Dendritic cell treated with granulocyte-macrophage colony-stimulating factor and Interleukin-4, amounts not matched to agents 40 ng/mL and 50 ng/mL, for 4 days (primary cell): ENCODE measurements around the gene TRAPPC12.

Source experiments
- H3K27ac Mint-ChIP-seq: one replicate; pipeline ENCODE4 v1.8.0; 2022; ENCODE audit warnings: mild to moderate bottlenecking, mixed read lengths
- H3K27me3 Mint-ChIP-seq: one replicate; pipeline ENCODE4 v1.8.0; 2022; ENCODE audit warnings: mild to moderate bottlenecking, mixed read lengths
- H3K36me3 Mint-ChIP-seq: one replicate; pipeline ENCODE4 v1.8.0; 2022; ENCODE audit warnings: low read depth, mixed read lengths
- H3K4me1 Mint-ChIP-seq: one replicate; pipeline ENCODE4 v1.8.0; 2022; ENCODE audit warnings: low read depth, mixed read lengths
- H3K4me3 Mint-ChIP-seq: one replicate; pipeline ENCODE4 v1.8.0; 2022; ENCODE audit warnings: mild to moderate bottlenecking, moderate library complexity, mixed read lengths
- H3K9me3 Mint-ChIP-seq: one replicate; pipeline ENCODE4 v1.8.0; 2022; ENCODE audit warnings: mixed read lengths
- intact Hi-C: fragments of 100-400 bp; cut with micrococcal nuclease; formaldehyde crosslinking; loops from one replicate; pipeline ENCODE4 v1.15.0; 2022

Gene TRAPPC12

GRCh38 chr2:3463186-3463835, 83.8 kb downstream of the TRAPPC12 start:
- intact Hi-C loops, result no loop called here
- Mint-ChIP-seq H3K9me3 (no peaks in the 10 kb centered on the region), H3K4me1 (peaks cover 5% of the 10 kb centered on the region), H3K27me3 (no peaks in the 10 kb centered on the region), H3K4me3 (no peak overlapping the region), H3K27ac (no peak overlapping the region), H3K36me3 (peaks cover 97% of the 10 kb centered on the region)

- H3K36me3 Mint-ChIP-seq, result peaks cover 97% of the 10 kb centered on the region
- H3K4me3 Mint-ChIP-seq, result no peak overlapping the region
- H3K9me3 Mint-ChIP-seq, result no peaks in the 10 kb centered on the region
- H3K27me3 Mint-ChIP-seq, result no peaks in the 10 kb centered on the region
- intact Hi-C loops, result no loop called here
- H3K4me1 Mint-ChIP-seq, result peaks cover 5% of the 10 kb centered on the region
- H3K27ac Mint-ChIP-seq, result no peak overlapping the region
Measured at GRCh38 chr2:3463944-3464343, 84.5 kb downstream of the TRAPPC12 start.

GRCh38 chr2:3464401-3465005, 85.0 kb downstream of the TRAPPC12 start:
- Mint-ChIP-seq H3K27ac (no peak overlapping the region), H3K27me3 (no peaks in the 10 kb centered on the region), H3K4me1 (peaks cover 5% of the 10 kb centered on the region), H3K36me3 (peaks cover 97% of the 10 kb centered on the region), H3K9me3 (no peaks in the 10 kb centered on the region), H3K4me3 (no peak overlapping the region)
- intact Hi-C loops, result no loop called here

- peaks cover 97% of the 10 kb centered on the region for H3K36me3 Mint-ChIP-seq
- intact Hi-C loops, result no loop called here
- H3K27me3 Mint-ChIP-seq, result no peaks in the 10 kb centered on the region
- no peaks in the 10 kb centered on the region for H3K9me3 Mint-ChIP-seq
- H3K27ac Mint-ChIP-seq, result no peak overlapping the region
- peaks cover 5% of the 10 kb centered on the region for H3K4me1 Mint-ChIP-seq
- H3K4me3 Mint-ChIP-seq, result no peak overlapping the region
Measured at GRCh38 chr2:3465328-3465727, 85.8 kb downstream of the TRAPPC12 start.

- Mint-ChIP-seq H3K4me3 (no peak overlapping the region), H3K36me3 (peaks cover 97% of the 10 kb centered on the region), H3K4me1 (peaks cover 5% of the 10 kb centered on the region)
Measured at GRCh38 chr2:3465844-3466481, 86.5 kb downstream of the TRAPPC12 start.

GRCh38 chr2:3466482-3466863, 87.0 kb downstream of the TRAPPC12 start:
- Mint-ChIP-seq H3K27me3 (no peaks in the 10 kb centered on the region), H3K4me1 (peaks cover 5% of the 10 kb centered on the region), H3K36me3 (peaks cover 97% of the 10 kb centered on the region), H3K9me3 (no peaks in the 10 kb centered on the region), H3K4me3 (no peak overlapping the region), H3K27ac (no peak overlapping the region)
- intact Hi-C loops, result no loop called here

More at GRCh38 chr2:3465844-3466481, 86.5 kb downstream of the TRAPPC12 start:
- Mint-ChIP-seq H3K27ac (no peak overlapping the region), H3K27me3 (no peaks in the 10 kb centered on the region), H3K9me3 (no peaks in the 10 kb centered on the region)
- intact Hi-C loops, result no loop called here

GRCh38 chr2:3466966-3467365, 87.5 kb downstream of the TRAPPC12 start:
- intact Hi-C loops, result no loop called here
- peaks cover 97% of the 10 kb centered on the region for H3K36me3 Mint-ChIP-seq
- no peak overlapping the region for H3K27ac Mint-ChIP-seq
- peaks cover 1% of the 10 kb centered on the region for H3K4me1 Mint-ChIP-seq
- no peaks in the 10 kb centered on the region for H3K27me3 Mint-ChIP-seq
- H3K9me3 Mint-ChIP-seq, result no peaks in the 10 kb centered on the region
- no peak overlapping the region for H3K4me3 Mint-ChIP-seq

GRCh38 chr2:3467654-3468053, 88.2 kb downstream of the TRAPPC12 start:
- Mint-ChIP-seq H3K27me3 (no peaks in the 10 kb centered on the region), H3K36me3 (peaks cover 100% of the 10 kb centered on the region), H3K4me3 (no peak overlapping the region), H3K4me1 (no peaks in the 10 kb centered on the region), H3K27ac (no peak overlapping the region), H3K9me3 (no peaks in the 10 kb centered on the region)
- intact Hi-C loops, result no loop called here

- Mint-ChIP-seq H3K4me1 (no peaks in the 10 kb centered on the region), H3K27ac (no peak overlapping the region), H3K4me3 (no peak overlapping the region), H3K27me3 (no peaks in the 10 kb centered on the region), H3K9me3 (no peaks in the 10 kb centered on the region), H3K36me3 (peaks cover 100% of the 10 kb centered on the region)
- intact Hi-C loops, result no loop called here
Measured at GRCh38 chr2:3468296-3468988, 88.9 kb downstream of the TRAPPC12 start.

- intact Hi-C loops, result no loop called here
- peaks cover 100% of the 10 kb centered on the region for H3K36me3 Mint-ChIP-seq
Measured at GRCh38 chr2:3469486-3469885, 90.0 kb downstream of the TRAPPC12 start.

GRCh38 chr2:3470166-3470651, 90.7 kb downstream of the TRAPPC12 start:
- no peaks in the 10 kb centered on the region for H3K9me3 Mint-ChIP-seq
- no peaks in the 10 kb centered on the region for H3K4me1 Mint-ChIP-seq
- no peaks in the 10 kb centered on the region for H3K27me3 Mint-ChIP-seq
- intact Hi-C loops, result no loop called here
- peaks cover 100% of the 10 kb centered on the region for H3K36me3 Mint-ChIP-seq
- H3K27ac Mint-ChIP-seq, result no peak overlapping the region
- H3K4me3 Mint-ChIP-seq, result no peak overlapping the region

More at GRCh38 chr2:3469486-3469885, 90.0 kb downstream of the TRAPPC12 start:
- no peaks in the 10 kb centered on the region for H3K4me1 Mint-ChIP-seq
- H3K4me3 Mint-ChIP-seq, result no peak overlapping the region
- no peaks in the 10 kb centered on the region for H3K27me3 Mint-ChIP-seq
- no peak overlapping the region for H3K27ac Mint-ChIP-seq
- no peaks in the 10 kb centered on the region for H3K9me3 Mint-ChIP-seq

GRCh38 chr2:3470856-3471737, 91.6 kb downstream of the TRAPPC12 start:
- Mint-ChIP-seq H3K9me3 (no peaks in the 10 kb centered on the region), H3K4me3 (no peak overlapping the region), H3K36me3 (peaks cover 100% of the 10 kb centered on the region), H3K27me3 (no peaks in the 10 kb centered on the region), H3K27ac (no peak overlapping the region), H3K4me1 (no peaks in the 10 kb centered on the region)
- intact Hi-C loops, result no loop called here

GRCh38 chr2:3472296-3472695, 92.8 kb downstream of the TRAPPC12 start:
- no peaks in the 10 kb centered on the region for H3K4me1 Mint-ChIP-seq

More at GRCh38 chr2:3472296-3472695, 92.8 kb downstream of the TRAPPC12 start:
- H3K27me3 Mint-ChIP-seq, result no peaks in the 10 kb centered on the region
- no peak overlapping the region for H3K4me3 Mint-ChIP-seq
- intact Hi-C loops, result no loop called here
- H3K9me3 Mint-ChIP-seq, result no peaks in the 10 kb centered on the region
- H3K36me3 Mint-ChIP-seq, result peaks cover 93% of the 10 kb centered on the region
- no peak overlapping the region for H3K27ac Mint-ChIP-seq
